A549 treated with AZD2906 at 1 μM for 4 hours (cell line): ENCODE data around the gene NQO1. TPM values are rescaled to one million over a fixed set of nuclear protein-coding genes. Genes with fewer than 3 reads are reported as not detected.

Experiments
- total RNA-seq: library from RNA; stranded (reverse); fragments of 200-300 nt; extraction: Qiagen RNA extraction; gene quantifications from 5 replicates; pipeline ENCODE4 v1.2.3, GENCODE V29; 2022

NQO1 gene
- total RNA-seq, result 2,280 to 2,539 TPM (median 2,373 TPM) in 5 replicates

DNA sequence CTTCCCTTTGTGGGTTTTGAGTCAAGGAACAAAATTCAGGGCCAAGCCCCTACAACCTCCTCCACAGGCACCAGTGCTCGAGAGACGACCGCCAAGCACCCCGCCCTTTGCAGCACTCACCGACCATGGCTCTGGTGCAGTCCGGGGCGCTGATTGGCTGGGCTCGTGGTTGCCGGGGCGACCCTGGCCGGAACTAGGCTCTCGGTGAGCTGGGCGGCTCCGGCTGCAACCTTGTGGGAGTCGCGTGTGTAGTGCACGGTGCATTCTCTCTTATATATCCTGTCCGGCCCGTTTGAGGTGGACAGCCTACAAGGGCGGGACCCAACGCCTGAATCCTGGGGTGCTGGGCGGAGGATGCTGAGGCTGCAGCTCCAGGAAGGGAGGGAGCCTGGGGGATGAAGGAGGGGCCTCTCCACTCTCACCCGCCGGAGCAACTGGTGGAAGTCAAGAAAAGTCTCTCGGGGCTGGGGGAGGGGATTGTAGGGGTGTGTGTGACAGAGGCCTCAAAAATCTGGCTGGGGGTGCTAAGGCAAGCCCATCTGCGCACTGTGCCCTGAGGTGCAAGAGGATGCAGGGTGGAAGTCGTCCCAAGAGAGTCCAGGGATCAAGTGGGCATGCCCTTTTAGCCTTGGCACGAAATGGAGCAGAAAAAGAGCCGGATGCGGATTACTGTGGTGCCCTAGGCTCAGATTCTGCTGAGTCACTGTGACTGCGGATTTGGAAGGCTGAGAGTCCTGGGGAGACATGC, at the start of gene NQO1:
Gene NQO1, minus strand, starts transcription at position 248 of the 748 bp plus-strand sequence. Its CDS starts 121 bp downstream, at position 127.

DNA sequence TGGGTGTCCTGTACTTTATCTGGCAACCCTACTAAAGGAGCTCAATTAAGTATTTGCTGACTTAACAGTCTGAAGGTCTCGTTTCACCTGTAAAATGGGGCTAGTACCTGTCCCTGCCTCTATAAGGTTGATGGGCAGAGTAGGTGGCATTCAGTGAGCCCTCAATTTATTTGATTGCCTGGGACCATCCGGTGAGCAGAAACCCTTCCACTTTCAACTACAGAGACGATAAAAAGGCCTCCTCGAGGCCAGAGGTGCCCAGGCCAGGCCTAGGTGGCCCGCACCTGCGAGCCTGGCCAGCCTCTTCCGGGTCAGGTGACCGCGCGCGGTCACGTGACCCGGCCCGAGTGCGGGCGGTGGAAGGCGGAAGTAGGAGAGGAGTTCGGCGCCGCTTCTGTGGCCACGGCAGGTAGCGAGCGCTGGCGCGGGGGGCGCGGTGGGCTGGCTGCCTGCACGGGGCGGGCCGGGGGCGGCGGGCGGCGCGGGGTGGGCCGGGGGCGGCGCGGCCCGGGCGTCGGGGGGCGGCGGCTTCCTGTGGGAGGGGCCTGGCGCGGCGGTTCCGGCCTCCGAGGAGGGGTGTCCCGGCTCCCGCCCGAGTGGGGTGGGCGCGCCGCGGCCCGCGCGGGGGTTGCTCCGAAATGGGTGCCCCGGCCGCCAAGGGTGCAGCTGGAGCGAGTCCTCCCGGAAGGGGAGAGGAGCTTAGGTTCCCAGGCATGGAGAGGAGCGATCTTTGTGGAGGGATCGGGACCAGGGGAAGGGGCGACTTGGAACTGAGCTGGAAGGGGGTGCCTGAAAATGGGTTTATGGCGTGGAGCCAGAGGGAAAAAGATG, 35.8 kb upstream of the NQO1 start, which contains the start of gene WWP2:
Gene WWP2, plus strand, starts transcription at position 350 of the 831 bp plus-strand sequence. CDS start 24,679 bp downstream, outside the sequence.

DNA sequence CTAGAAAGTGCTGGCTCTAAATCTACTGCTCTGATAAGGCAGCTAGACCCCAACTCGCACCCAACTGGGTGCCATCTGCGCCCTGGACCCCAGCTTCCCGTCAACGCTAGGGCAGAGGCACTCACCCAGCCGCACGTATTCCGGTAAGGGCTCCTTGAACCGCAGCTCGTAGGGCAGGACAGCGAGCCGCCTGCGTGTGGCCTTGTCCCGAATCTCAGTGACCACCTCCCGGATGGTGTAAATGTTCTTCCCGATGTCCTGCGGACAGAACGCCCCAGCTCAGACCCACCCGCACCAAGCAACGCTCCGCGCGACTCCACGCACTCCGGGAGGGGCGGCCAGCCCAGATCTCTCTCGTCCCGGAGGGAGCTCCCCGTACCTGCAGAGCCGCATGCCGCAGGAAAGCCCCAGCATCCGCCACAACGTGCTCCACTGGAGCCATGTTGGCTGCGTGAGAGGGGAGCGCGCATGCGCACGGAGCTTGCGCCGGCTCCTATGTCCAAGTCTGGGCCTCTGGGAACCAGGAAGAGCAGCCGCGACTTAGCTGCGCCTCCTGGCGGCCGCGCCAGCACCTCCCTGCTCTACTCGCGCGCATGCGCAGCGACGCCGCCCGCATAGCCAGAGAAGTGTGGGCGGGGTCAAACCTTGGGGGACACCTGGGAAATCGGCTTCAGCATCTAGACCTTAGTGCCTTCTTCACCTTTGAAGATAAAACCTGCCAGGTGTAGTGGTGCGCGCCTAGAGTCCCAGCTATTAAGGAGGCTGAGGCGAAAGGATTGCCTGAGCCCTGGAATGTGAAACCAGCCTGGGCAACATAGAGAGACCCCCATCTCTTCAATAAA, 28.3 kb upstream of the NQO1 start, which contains the start of gene NOB1:
Gene NOB1, minus strand, starts transcription at position 458 of the 842 bp plus-strand sequence. Its CDS starts 16 bp downstream, at position 442.

Other genes starting within 250 kb of the NQO1 start
- gene NFAT5, start 160.6 kb downstream of the NQO1 start, total RNA-seq, result 3.1 to 5.7 TPM (median 5.1 TPM) in 5 replicates
- gene NOB1, start 28.4 kb upstream of the NQO1 start, total RNA-seq, result 107 to 119 TPM (median 109 TPM) in 5 replicates
- 21.7 to 23.1 TPM (median 22.0 TPM) in 5 replicates for gene WWP2, start 35.8 kb upstream of the NQO1 start, total RNA-seq
- 0.08 to 0.18 TPM (median 0.13 TPM) in 4 of 5 replicates, not detected in the other for gene CLEC18A, start 224.8 kb upstream of the NQO1 start, total RNA-seq